BJ (cell line): ENCODE results near the gene HDDC3. TPM values are rescaled to one million over a fixed set of nuclear protein-coding genes. Genes with fewer than 3 reads are reported as not detected.
"Not testable (repeated sequence)": the region's sequence is repeated elsewhere in the genome, so short reads cannot be mapped to it uniquely, and the experiment has no call there.

ENCODE experiments used
- CTCF ChIA-PET: fragments of 350-600 bp; formaldehyde crosslinking; extraction: SDS; loops from one replicate; lab custom pipeline; 2021; ENCODE audit warnings: antibody characterized with exemption, inconsistent platforms; lab: Yijun Ruan, JAX
- POLR2A ChIA-PET: fragments of 300-600 bp; sonication (Branson Sonifier 250); formaldehyde crosslinking; extraction: SDS; loops from one replicate; lab custom pipeline; 2021; ENCODE audit warnings: antibody characterized with exemption; lab: Charles Lee
- DNase-seq: peaks from one replicate; pipeline ENCODE4 v3.0.0-alpha.2; 2011; ENCODE audit warnings: low read depth
- H3K27me3 ChIP-seq: 2 replicates; pipeline ENCODE4 v1.6.0; 2011; ENCODE audit warnings: low read length; ENCODE audit not compliant: control insufficient read depth, insufficient read depth
- H3K36me3 ChIP-seq: 2 replicates; pipeline ENCODE4 v1.5.1; 2011; ENCODE audit warnings: low read length; ENCODE audit not compliant: control insufficient read depth, insufficient read depth
- H3K4me3 ChIP-seq: 2 replicates; pipeline ENCODE4 v1.5.1; 2011; ENCODE audit warnings: low read depth, mild to moderate bottlenecking, control low read depth, low read length
- CTCF ChIP-seq: IDR thresholded peaks from 2 replicates; pipeline ENCODE4 v1.5.1; 2011; ENCODE audit warnings: low read depth, mild to moderate bottlenecking, control low read depth, inconsistent platforms, low read length, moderate library complexity; ENCODE audit not compliant: insufficient read depth
- polyA plus RNA-seq: library from polyadenylated mRNA; depleted of rRNA; stranded (reverse); fragments of >200 nt; gene quantifications from 2 replicates; pipeline ENCODE4 v1.2.3, GENCODE V29; 2011

Gene HDDC3
- polyA plus RNA-seq, 1 experiment = 12.3 TPM

GRCh38 chr15:90932660-90932991 is 277 bp upstream of the HDDC3 start:
- ChIA-PET POLR2A (interaction anchor here (0.6 kb wide), 1 partner anchor 100 kb away, joined by 3 read pairs; no protein-coding TSS in a partner anchor), CTCF (interaction anchor here (0.6 to 7.1 kb wide), 32 partner anchors 9 to 1363 kb away, joined by 3 to 94 read pairs (median 4); partner anchors contain the start of genes FES, MAN2A2 and RCCD1)
- TF ChIP-seq CTCF = no peak
- Histone ChIP-seq H3K4me3 (peak overlapping the region; percentile 65), H3K36me3 (peaks cover 2% of the 10 kb centered on the region; the same call in 1 of the 2 replicates), H3K27me3 (no peaks in the 10 kb centered on the region)
- DNase-seq = no peak

DNA sequence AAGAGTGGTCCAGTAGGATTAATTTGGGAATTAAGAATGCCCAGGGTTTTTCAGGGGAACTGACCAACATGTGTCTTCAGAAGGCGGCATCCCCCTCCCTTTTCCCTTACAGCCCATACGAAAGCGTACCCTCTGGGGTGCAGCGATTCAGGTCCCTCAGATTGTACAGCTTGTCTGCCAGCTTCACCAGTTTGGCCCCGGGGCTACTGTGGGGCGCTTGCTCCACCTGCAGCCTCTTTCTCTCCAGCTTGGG is 848 bp downstream of the HDDC3 start:
- Histone ChIP-seq H3K4me3 (peak overlapping the region; percentile 65), H3K36me3 (no peaks in the 10 kb centered on the region), H3K27me3 (no peaks in the 10 kb centered on the region)
- ChIA-PET POLR2A (no interaction called here), CTCF (interaction anchor here (0.8 to 7.1 kb wide), 22 partner anchors 8 to 540 kb away, joined by 3 to 94 read pairs (median 6); partner anchors contain the start of genes FES, MAN2A2 and RCCD1)
- DNase-seq = no peak
- TF ChIP-seq CTCF = no peak

GRCh38 chr15:90930861-90931574 is 1.3 kb downstream of the HDDC3 start:
- no peak for TF ChIP-seq CTCF
- Histone ChIP-seq H3K36me3 (no peaks in the 10 kb centered on the region), H3K27me3 (no peaks in the 10 kb centered on the region), H3K4me3 (peak overlapping the region; percentile 46; the same call in 1 of the 2 replicates)
- ChIA-PET CTCF (interaction anchor here (0.8 to 7.1 kb wide), 19 partner anchors 7 to 635 kb away, joined by 3 to 94 read pairs (median 7); partner anchors contain the start of genes FES, MAN2A2 and RCCD1), POLR2A (no interaction called here)
- no peak for DNase-seq

GRCh38 chr15:90929246-90930019 is 2.9 kb downstream of the HDDC3 start:
- no peak for DNase-seq
- POLR2A ChIA-PET = no interaction called here
- H3K27me3 ChIP-seq = no peaks in the 10 kb centered on the region
- no peak for TF ChIP-seq CTCF
- no peaks in the 10 kb centered on the region for H3K36me3 ChIP-seq
- CTCF ChIA-PET = interaction anchor here (0.6 to 2.5 kb wide), 3 partner anchors 18 to 356 kb away, joined by 3 to 7 read pairs (median 6); no protein-coding TSS in a partner anchor
- H3K4me3 ChIP-seq = peak overlapping the region; percentile 46

DNA sequence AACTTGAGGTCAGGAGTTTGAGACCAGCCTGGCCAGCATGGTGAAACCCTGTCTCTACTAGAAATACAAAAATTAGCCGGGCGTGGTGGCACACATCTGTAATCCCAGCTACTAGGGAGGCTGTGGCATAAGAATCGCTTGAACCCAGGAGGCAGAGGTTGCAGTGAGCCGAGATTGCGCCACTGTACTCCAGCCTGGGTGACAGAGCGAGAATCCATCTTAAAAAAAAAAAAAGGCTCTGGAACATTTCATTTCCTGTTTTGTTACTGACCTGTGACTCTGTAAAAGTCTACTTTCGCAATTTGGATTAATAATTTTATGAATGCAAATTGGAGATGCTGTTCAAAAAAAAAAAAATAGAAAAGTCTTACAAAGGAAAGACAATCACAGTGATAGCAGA is 4.2 kb downstream of the HDDC3 start:
- POLR2A ChIA-PET, H3K4me3 ChIP-seq, H3K36me3 ChIP-seq, H3K27me3 ChIP-seq, DNase-seq, CTCF ChIA-PET: not testable (repeated sequence)

DNA sequence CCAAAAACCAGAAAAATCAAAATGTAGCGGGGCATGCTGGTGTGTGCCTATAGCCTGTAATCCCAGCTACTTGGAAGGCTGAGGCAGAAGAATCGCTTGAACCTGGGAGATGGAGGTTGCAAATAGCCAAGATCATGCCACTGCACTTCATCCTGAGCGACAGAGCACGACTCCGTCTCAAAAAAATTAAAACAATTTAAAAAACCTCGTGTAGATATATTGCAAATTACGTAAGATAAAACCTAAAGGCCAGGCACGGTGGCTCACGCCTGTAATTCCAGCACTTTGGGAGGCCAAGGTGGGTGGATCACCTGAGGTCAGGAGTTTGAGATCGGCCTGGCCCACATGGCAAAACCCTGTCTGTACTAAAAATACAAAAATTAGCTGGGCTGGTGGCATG is 5.6 kb downstream of the HDDC3 start:
- POLR2A ChIA-PET, H3K27me3 ChIP-seq, H3K4me3 ChIP-seq, DNase-seq, H3K36me3 ChIP-seq: not testable (repeated sequence)
- CTCF ChIA-PET = interaction anchor here (1.0 to 1.7 kb wide), 2 partner anchors 30 to 41 kb away, joined by 3 to 5 read pairs; no protein-coding TSS in a partner anchor
